Body of pancreas (tissue), 4 donors: Measurements from ENCODE around the gene CXorf66. TPM values are rescaled to one million over a fixed set of nuclear protein-coding genes. Genes with fewer than 3 reads are reported as not detected.

Source experiments
- ATAC-seq: fragments of 150-250 bp; one replicate; pipeline ENCODE4 v1.9.1; 2016
- DNase-seq, 4 donors: peaks; one replicate each; pipeline ENCODE4 v3.0.0-alpha.2; 2019
- H3K27ac ChIP-seq, 4 donors: fragments of 200-600 bp; sonication (generic); 1 replicate in 3 of 4; 2 replicates in 1 of 4; pipeline versions ENCODE4 v1.5.1 to v1.6.1; 2016 to 2019; ENCODE audit warnings: mild to moderate bottlenecking in 1 of 4, mixed read lengths in 1 of 4, moderate library complexity in 1 of 4
- H3K27me3 ChIP-seq, 2 donors: fragments of 200-600 bp; sonication (generic); one replicate each; pipeline ENCODE4 v1.6.0; 2016; ENCODE audit warnings: mild to moderate bottlenecking in 1 of 2
- H3K36me3 ChIP-seq, 2 donors: fragments of 200-600 bp; sonication (generic); replicated peaks in 1 of 2; 2 replicates each; pipeline ENCODE4 v1.5.1; 2016; ENCODE audit warnings: low read depth in 2 of 2; ENCODE audit not compliant: insufficient read depth in 1 of 2
- H3K4me1 ChIP-seq: fragments of 200-600 bp; sonication (generic); one replicate; pipeline ENCODE4 v1.6.0; 2016
- H3K4me3 ChIP-seq, 2 donors: fragments of 200-600 bp; sonication (generic); 1 replicate in 1 of 2; 2 replicates in 1 of 2; pipeline ENCODE4 v1.5.1; 2016 to 2019
- H3K9me3 ChIP-seq, 3 donors: fragments of 200-600 bp; sonication (generic); 1 replicate in 2 of 3; 2 replicates in 1 of 3; pipeline ENCODE4 v1.5.1; 2016
- POLR2A ChIP-seq, 3 donors: fragments of 450-650 bp; IDR thresholded peaks; one replicate each; pipeline ENCODE4 v1.6.1; 2016; ENCODE audit warnings: antibody characterized with exemption in 3 of 3, mild to moderate bottlenecking in 2 of 3
- WGBS, 2 donors: methylation state at CpG; one replicate each; pipeline ENCODE4 v1.1.5; 2017; 5-methylcytosine and 5-hydroxymethylcytosine counted together
- intact Hi-C: fragments of 100-400 bp; cut with DNase I; formaldehyde crosslinking; loops from one replicate; pipeline ENCODE4 v1.15.1; 2023
- total RNA-seq, 2 donors: library from RNA; depleted of rRNA; stranded (reverse); fragments of >200 nt; gene quantifications; one replicate each; pipeline ENCODE4 v1.1.0, GENCODE V29; 2016
- TF ChIP-seq, protein P1 (sequence below), 7 experiments: fragments of 450-650 bp in 4 of 7; fragments of 200-600 bp in 3 of 7; sonication (generic) in 3 of 7; IDR thresholded peaks; one replicate each; pipeline ENCODE4 v1.5.1; 2016 to 2019; ENCODE audit warnings: antibody characterized with exemption in 7 of 7

Gene CXorf66
- total RNA-seq, 2 donors from 2014 or later, result not detected

DNA sequence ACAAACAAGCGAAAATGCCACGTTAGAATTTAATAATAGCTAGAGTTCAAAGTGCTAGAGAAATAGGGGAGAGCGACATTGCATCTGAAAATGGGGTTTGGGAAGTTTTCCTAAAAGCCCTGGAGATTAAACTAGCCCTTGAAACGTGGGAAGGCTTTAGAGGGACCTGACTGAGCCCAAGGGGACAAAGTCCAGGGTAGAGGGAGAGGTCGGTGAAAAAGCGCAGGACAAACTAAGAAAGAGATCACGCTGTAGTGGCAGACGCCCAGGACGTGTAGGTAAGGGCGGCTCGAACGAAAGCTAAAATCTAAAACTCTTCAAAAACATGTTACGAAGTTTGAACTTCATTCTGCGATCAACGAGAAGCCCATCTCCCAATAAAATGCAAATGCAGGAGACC lies 31.4 kb downstream of the CXorf66 start:
- H3K27ac ChIP-seq, result peak overlapping the region in 3 of 4 donors; percentile 93 to 98 (median 94)
- H3K36me3 ChIP-seq, result no peaks in the 10 kb centered on the region
- ATAC-seq, result no peak
- TF ChIP-seq, protein P1, sequence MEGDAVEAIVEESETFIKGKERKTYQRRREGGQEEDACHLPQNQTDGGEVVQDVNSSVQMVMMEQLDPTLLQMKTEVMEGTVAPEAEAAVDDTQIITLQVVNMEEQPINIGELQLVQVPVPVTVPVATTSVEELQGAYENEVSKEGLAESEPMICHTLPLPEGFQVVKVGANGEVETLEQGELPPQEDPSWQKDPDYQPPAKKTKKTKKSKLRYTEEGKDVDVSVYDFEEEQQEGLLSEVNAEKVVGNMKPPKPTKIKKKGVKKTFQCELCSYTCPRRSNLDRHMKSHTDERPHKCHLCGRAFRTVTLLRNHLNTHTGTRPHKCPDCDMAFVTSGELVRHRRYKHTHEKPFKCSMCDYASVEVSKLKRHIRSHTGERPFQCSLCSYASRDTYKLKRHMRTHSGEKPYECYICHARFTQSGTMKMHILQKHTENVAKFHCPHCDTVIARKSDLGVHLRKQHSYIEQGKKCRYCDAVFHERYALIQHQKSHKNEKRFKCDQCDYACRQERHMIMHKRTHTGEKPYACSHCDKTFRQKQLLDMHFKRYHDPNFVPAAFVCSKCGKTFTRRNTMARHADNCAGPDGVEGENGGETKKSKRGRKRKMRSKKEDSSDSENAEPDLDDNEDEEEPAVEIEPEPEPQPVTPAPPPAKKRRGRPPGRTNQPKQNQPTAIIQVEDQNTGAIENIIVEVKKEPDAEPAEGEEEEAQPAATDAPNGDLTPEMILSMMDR (IDR thresholded peaks at IDR 0.05), result no peak
- TF ChIP-seq POLR2A (IDR thresholded peaks at IDR 0.05), result no peak
- DNase-seq, result peak; percentile 18 to 49 (median 26)
- no peaks in the 10 kb centered on the region for H3K27me3 ChIP-seq
- WGBS, 2 donors, result 36 to 39% methylated on average over 9 to 15 of the region's 15 CpGs
- H3K4me3 ChIP-seq, result no peak overlapping the region
- H3K9me3 ChIP-seq, result no peaks in the 10 kb centered on the region
- intact Hi-C loops, result no loop called here
- H3K4me1 ChIP-seq, result no peaks in the 10 kb centered on the region

DNA sequence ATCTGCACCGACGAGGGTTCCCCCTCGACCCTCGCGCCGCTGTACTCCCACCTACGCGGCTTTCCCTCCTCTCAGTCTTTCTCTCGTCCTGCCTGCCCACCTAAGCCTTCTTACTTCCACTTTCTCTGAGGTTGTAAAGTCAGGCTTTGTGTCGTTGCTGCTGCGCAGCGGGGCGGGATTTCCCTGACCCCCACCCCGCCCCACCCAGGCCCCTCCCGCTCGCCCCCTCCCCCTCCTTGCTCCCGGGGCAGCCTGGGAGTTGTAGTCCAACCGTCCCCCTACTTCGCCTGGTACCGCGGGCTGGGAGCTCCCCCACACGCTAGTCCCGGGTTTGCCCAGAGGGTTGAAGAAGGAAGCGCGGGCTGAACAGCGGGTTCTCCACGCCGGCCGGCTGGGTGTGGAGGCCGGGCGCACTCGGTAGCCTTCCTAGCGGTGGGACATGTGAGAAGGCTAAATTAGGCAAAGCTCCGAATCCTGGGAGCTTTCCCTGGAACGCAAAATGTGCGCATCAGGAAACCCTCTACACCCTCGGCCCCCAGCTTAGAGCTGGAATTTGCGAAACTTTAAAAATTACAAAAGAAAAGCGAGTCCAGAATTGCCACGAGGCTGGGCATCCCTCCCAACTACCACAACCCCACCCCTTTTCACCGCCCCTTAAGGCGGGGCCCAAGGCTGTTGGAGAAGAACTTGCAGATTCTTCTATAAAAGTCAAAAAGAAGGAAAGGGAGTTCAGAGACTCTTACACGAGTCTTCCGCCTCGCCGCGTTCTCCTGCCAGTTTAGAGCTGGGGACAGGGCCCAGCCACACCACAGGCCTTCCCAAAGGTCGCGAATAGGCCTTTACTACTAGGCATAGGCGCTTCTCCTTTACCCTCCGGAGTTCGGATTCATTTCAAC lies 32.2 kb downstream of the CXorf66 start, which contains the start of gene ATP11C:
TSS of gene ATP11C (minus strand) at position 153 of the 896 bp plus-strand sequence. CDS start 1,011 bp downstream, outside the sequence.
- no peaks in the 10 kb centered on the region for H3K36me3 ChIP-seq
- no peaks in the 10 kb centered on the region for H3K4me1 ChIP-seq
- ATAC-seq (peak; percentile 91), DNase-seq (peak; percentile 79 to 82 (median 80))
- 0 to 9% methylated on average over 26 to 29 of the region's 52 CpGs for WGBS, 2 donors
- H3K27ac ChIP-seq, result peak within 1 kb of the TSS; percentile 91 to 98 (median 94)
- no peaks in the 10 kb centered on the region for H3K27me3 ChIP-seq
- intact Hi-C loops, result no loop called here
- peak; percentile 55 to 83 (median 78) for TF ChIP-seq POLR2A (IDR thresholded peaks at IDR 0.05)
- TF ChIP-seq, protein P1 (IDR thresholded peaks at IDR 0.05), result peak in 1 of 7 experiments; percentile 5
- no peaks in the 10 kb centered on the region for H3K9me3 ChIP-seq
- peak within 1 kb of the TSS; percentile 52 to 65 for H3K4me3 ChIP-seq

- no peaks in the 10 kb centered on the region for H3K9me3 ChIP-seq
- peak; percentile 24 to 59 (median 34) for DNase-seq
- intact Hi-C loops, result no loop called here
- TF ChIP-seq, protein P1 (IDR thresholded peaks at IDR 0.05), result no peak
- TF ChIP-seq POLR2A (IDR thresholded peaks at IDR 0.05), result no peak
- H3K4me1 ChIP-seq, result no peaks in the 10 kb centered on the region
- WGBS, 2 donors, result 1% methylated on average over 25 of the region's 109 CpGs; no CpG with 5 or more reads in 1 of the 2 donors
- H3K27me3 ChIP-seq, result no peaks in the 10 kb centered on the region
- no peaks in the 10 kb centered on the region for H3K36me3 ChIP-seq
- H3K4me3 ChIP-seq, result peak overlapping the region; percentile 52 to 65
- peak; percentile 49 for ATAC-seq
- H3K27ac ChIP-seq, result peak overlapping the region; percentile 91 to 98 (median 94)
Measured at GRCh38 chrX:139932073-139932900, 33.0 kb downstream of the CXorf66 start.

DNA sequence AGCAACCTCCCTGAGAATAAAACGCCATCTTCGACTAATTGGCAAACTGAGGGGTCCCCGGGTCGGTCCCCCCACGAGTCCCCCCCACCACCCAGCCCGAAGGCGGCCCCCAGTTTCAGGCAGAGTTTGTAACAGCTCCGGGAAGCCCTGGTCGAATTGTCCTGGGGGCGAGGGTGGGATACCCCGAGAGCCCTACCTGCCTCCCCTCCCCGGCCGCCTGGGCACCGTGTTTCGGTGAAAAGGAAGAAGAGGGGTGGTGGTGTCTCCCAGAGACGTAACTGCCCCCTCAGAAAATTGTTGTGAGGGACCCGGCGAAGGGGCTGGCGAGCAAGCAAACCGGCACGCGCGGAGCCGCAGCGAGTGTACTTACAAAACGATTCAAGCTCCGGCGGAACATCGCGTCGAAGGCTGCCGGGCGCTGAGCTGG lies 33.7 kb downstream of the CXorf66 start:
- H3K36me3 ChIP-seq, result no peaks in the 10 kb centered on the region
- peak overlapping the region in 1 of 2 donors; percentile 48 for H3K4me3 ChIP-seq
- ATAC-seq, result no peak
- H3K27ac ChIP-seq, result peak overlapping the region in 3 of 4 donors; percentile 93 to 98 (median 94)
- no peaks in the 10 kb centered on the region for H3K4me1 ChIP-seq
- 1% methylated on average over 33 of the region's 33 CpGs; no CpG with 5 or more reads in 1 of the 2 donors for WGBS, 2 donors
- DNase-seq, result peak in 1 of 4 donors; percentile 11
- no peaks in the 10 kb centered on the region for H3K9me3 ChIP-seq
- intact Hi-C loops, result no loop called here
- TF ChIP-seq POLR2A (IDR thresholded peaks at IDR 0.05), result no peak
- no peaks in the 10 kb centered on the region for H3K27me3 ChIP-seq
